Endothelial cell of umbilical vein (primary cell): ENCODE data around the gene PTGFRN.

Source experiments
- CTCF ChIP-seq, 2 donors: IDR thresholded peaks; 1 replicate in 1 of 2; 2 replicates in 1 of 2; pipeline ENCODE4 v1.5.1; 2011; ENCODE audit warnings: low read length in 2 of 2, mild to moderate bottlenecking in 2 of 2, moderate library complexity in 2 of 2, control low read depth in 1 of 2, inconsistent platforms in 1 of 2, low read depth in 1 of 2; ENCODE audit not compliant: insufficient read depth in 1 of 2; ENCODE audit errors: extremely low read depth in 1 of 2
- EZH2 ChIP-seq: IDR thresholded peaks from 2 replicates; pipeline ENCODE4 v1.6.1; 2012; ENCODE audit warnings: borderline replicate concordance, low read depth, mild to moderate bottlenecking, moderate library complexity, low read length, inconsistent platforms; ENCODE audit not compliant: severe bottlenecking
- JUN ChIP-seq: IDR thresholded peaks from 2 replicates; pipeline ENCODE4 v1.6.1; 2011; ENCODE audit warnings: borderline replicate concordance, low read depth; ENCODE audit not compliant: insufficient read length, insufficient read depth
- MAX ChIP-seq: IDR thresholded peaks from 2 replicates; pipeline ENCODE4 v1.6.1; 2011; ENCODE audit not compliant: insufficient read depth, insufficient read length
- MYC ChIP-seq: IDR thresholded peaks from one replicate; pipeline ENCODE4 v1.6.1; 2011; ENCODE audit warnings: mild to moderate bottlenecking, low read depth, low read length
- POLR2A ChIP-seq: IDR thresholded peaks from 2 replicates; pipeline ENCODE4 v1.6.1; 2012; ENCODE audit warnings: low read depth, mild to moderate bottlenecking, control low read depth, low read length
- POLR2AphosphoS5 ChIP-seq: IDR thresholded peaks from 2 replicates; pipeline ENCODE4 v1.6.1; 2012; ENCODE audit warnings: low read depth, mild to moderate bottlenecking, control low read depth, low read length, moderate library complexity; ENCODE audit not compliant: insufficient read depth

- no peak for TF ChIP-seq MAX
- no peak for TF ChIP-seq CTCF (IDR thresholded peaks at IDR 0.05; ENCODE audit: extremely low read depth in 1 of 2, insufficient read depth in 1 of 2, low read depth in 1 of 2, low read length in 2 of 2)
- TF ChIP-seq EZH2, result no peak
- TF ChIP-seq MYC, result no peak
- TF ChIP-seq POLR2AphosphoS5, result no peak
- no peak for TF ChIP-seq POLR2A
- no peak for TF ChIP-seq JUN
Measured at GRCh38 chr1:116958110-116958509, 48.4 kb downstream of the PTGFRN start.
